ENCODE results near the gene KYNU.
"Not testable (repeated sequence)": the region's sequence is repeated elsewhere in the genome, so short reads cannot be mapped to it uniquely, and the experiment has no call there.

GRCh38 chr2:142950323-142950722 is 72.9 kb downstream of the KYNU start:
- TF ChIP-seq CTCF, POLR2A (IDR thresholded peaks at IDR 0.05): not testable (repeated sequence)

Measured in tibial nerve (tissue), 3 donors.